Measurements from ENCODE around the gene SLC38A9.

Gene SLC38A9

GRCh38 chr5:55585206-55585610, 126.9 kb downstream of the SLC38A9 start:
- Histone ChIP-seq H3K36me3 (ENCODE audit: control insufficient read depth, insufficient read depth, low read length) (no peaks in the 10 kb centered on the region), H3K27me3 (ENCODE audit: control insufficient read depth, insufficient read depth, low read length) (no peaks in the 10 kb centered on the region), H3K4me3 (ENCODE audit: low read depth, low read length) (no peak overlapping the region), H3K9me3 (ENCODE audit: control insufficient read depth, insufficient read depth, low read length) (no peaks in the 10 kb centered on the region), H3K9ac (ENCODE audit: low read depth, low read length) (no peak overlapping the region), H3K4me1 (ENCODE audit: control insufficient read depth, insufficient read depth, low read length) (no peaks in the 10 kb centered on the region)

GRCh38 chr5:55584398-55585205, 127.5 kb downstream of the SLC38A9 start:
- Histone ChIP-seq H3K36me3 (ENCODE audit: control insufficient read depth, insufficient read depth, low read length) (no peaks in the 10 kb centered on the region), H3K9ac (ENCODE audit: low read depth, low read length) (no peak overlapping the region), H3K27me3 (ENCODE audit: control insufficient read depth, insufficient read depth, low read length) (no peaks in the 10 kb centered on the region), H3K9me3 (ENCODE audit: control insufficient read depth, insufficient read depth, low read length) (no peaks in the 10 kb centered on the region), H3K4me3 (ENCODE audit: low read depth, low read length) (no peak overlapping the region), H3K4me1 (ENCODE audit: control insufficient read depth, insufficient read depth, low read length) (no peaks in the 10 kb centered on the region)

- H3K36me3 ChIP-seq (ENCODE audit: control insufficient read depth, insufficient read depth, low read length), result no peaks in the 10 kb centered on the region
- no peak overlapping the region for H3K9ac ChIP-seq (ENCODE audit: low read depth, low read length)
- no peaks in the 10 kb centered on the region for H3K27me3 ChIP-seq (ENCODE audit: control insufficient read depth, insufficient read depth, low read length)
- H3K4me1 ChIP-seq (ENCODE audit: control insufficient read depth, insufficient read depth, low read length), result no peaks in the 10 kb centered on the region
- H3K9me3 ChIP-seq (ENCODE audit: control insufficient read depth, insufficient read depth, low read length), result no peaks in the 10 kb centered on the region
- H3K4me3 ChIP-seq (ENCODE audit: low read depth, low read length), result no peak overlapping the region
Observed at GRCh38 chr5:55583578-55583977, 128.5 kb downstream of the SLC38A9 start.

GRCh38 chr5:55582256-55582655, 129.9 kb downstream of the SLC38A9 start:
- no peaks in the 10 kb centered on the region for H3K9me3 ChIP-seq (ENCODE audit: control insufficient read depth, insufficient read depth, low read length)
- peaks cover 4% of the 10 kb centered on the region for H3K4me1 ChIP-seq (ENCODE audit: control insufficient read depth, insufficient read depth, low read length)
- H3K36me3 ChIP-seq (ENCODE audit: control insufficient read depth, insufficient read depth, low read length), result no peaks in the 10 kb centered on the region
- H3K4me3 ChIP-seq (ENCODE audit: low read depth, low read length), result no peak overlapping the region
- H3K27me3 ChIP-seq (ENCODE audit: control insufficient read depth, insufficient read depth, low read length), result no peaks in the 10 kb centered on the region
- H3K9ac ChIP-seq (ENCODE audit: low read depth, low read length), result no peak overlapping the region

GRCh38 chr5:55580042-55580441, 132.1 kb downstream of the SLC38A9 start:
- no peaks in the 10 kb centered on the region for H3K27me3 ChIP-seq (ENCODE audit: control insufficient read depth, insufficient read depth, low read length)
- H3K36me3 ChIP-seq (ENCODE audit: control insufficient read depth, insufficient read depth, low read length), result no peaks in the 10 kb centered on the region
- peaks cover 7% of the 10 kb centered on the region for H3K4me1 ChIP-seq (ENCODE audit: control insufficient read depth, insufficient read depth, low read length)
- H3K9me3 ChIP-seq (ENCODE audit: control insufficient read depth, insufficient read depth, low read length), result no peaks in the 10 kb centered on the region
- H3K4me3 ChIP-seq (ENCODE audit: low read depth, low read length), result no peak overlapping the region
- H3K9ac ChIP-seq (ENCODE audit: low read depth, low read length), result no peak overlapping the region

GRCh38 chr5:55578771-55579170, 133.4 kb downstream of the SLC38A9 start:
- Histone ChIP-seq H3K4me3 (ENCODE audit: low read depth, low read length) (no peak overlapping the region), H3K36me3 (ENCODE audit: control insufficient read depth, insufficient read depth, low read length) (no peaks in the 10 kb centered on the region), H3K9ac (ENCODE audit: low read depth, low read length) (no peak overlapping the region), H3K27me3 (ENCODE audit: control insufficient read depth, insufficient read depth, low read length) (no peaks in the 10 kb centered on the region), H3K4me1 (ENCODE audit: control insufficient read depth, insufficient read depth, low read length) (peaks cover 7% of the 10 kb centered on the region), H3K9me3 (ENCODE audit: control insufficient read depth, insufficient read depth, low read length) (no peaks in the 10 kb centered on the region)

GRCh38 chr5:55577353-55578060, 134.6 kb downstream of the SLC38A9 start:
- Histone ChIP-seq H3K9me3 (ENCODE audit: control insufficient read depth, insufficient read depth, low read length) (no peaks in the 10 kb centered on the region), H3K4me1 (ENCODE audit: control insufficient read depth, insufficient read depth, low read length) (peaks cover 7% of the 10 kb centered on the region), H3K4me3 (ENCODE audit: low read depth, low read length) (no peak overlapping the region), H3K27me3 (ENCODE audit: control insufficient read depth, insufficient read depth, low read length) (no peaks in the 10 kb centered on the region), H3K36me3 (ENCODE audit: control insufficient read depth, insufficient read depth, low read length) (no peaks in the 10 kb centered on the region), H3K9ac (ENCODE audit: low read depth, low read length) (no peak overlapping the region)

- H3K27me3 ChIP-seq (ENCODE audit: control insufficient read depth, insufficient read depth, low read length), result no peaks in the 10 kb centered on the region
- H3K9ac ChIP-seq (ENCODE audit: low read depth, low read length), result no peak overlapping the region
- no peak overlapping the region for H3K4me3 ChIP-seq (ENCODE audit: low read depth, low read length)
- no peaks in the 10 kb centered on the region for H3K9me3 ChIP-seq (ENCODE audit: control insufficient read depth, insufficient read depth, low read length)
- H3K4me1 ChIP-seq (ENCODE audit: control insufficient read depth, insufficient read depth, low read length), result peaks cover 12% of the 10 kb centered on the region
- no peaks in the 10 kb centered on the region for H3K36me3 ChIP-seq (ENCODE audit: control insufficient read depth, insufficient read depth, low read length)
Observed at GRCh38 chr5:55576661-55577060, 135.5 kb downstream of the SLC38A9 start.

Data from iPS-15b (cell line).